HG03139 (cell line): ENCODE measurements around the gene NLRP12.
"Not testable (repeated sequence)": the region's sequence is repeated elsewhere in the genome, so short reads cannot be mapped to it uniquely, and the experiment has no call there.

Source experiments
- ATAC-seq: cut with Tn5 transposase; IDR thresholded peaks from one replicate; pipeline ENCODE4 v1.9.1; 2021; ENCODE audit not compliant: unreplicated experiment

The NLRP12 gene

GRCh38 chr19:53782698-53783097, 41.4 kb downstream of the NLRP12 start:
- ATAC-seq: no peak

GRCh38 chr19:53781332-53781731, 42.8 kb downstream of the NLRP12 start:
- not testable (repeated sequence) for ATAC-seq

- no peak for ATAC-seq
Measured at GRCh38 chr19:53780506-53780905, 43.6 kb downstream of the NLRP12 start.

GRCh38 chr19:53775524-53775923, 48.6 kb downstream of the NLRP12 start:
- no peak for ATAC-seq

- ATAC-seq: not testable (repeated sequence)
Measured at GRCh38 chr19:53774491-53774890, 49.6 kb downstream of the NLRP12 start.

- ATAC-seq: no peak
Measured at GRCh38 chr19:53773999-53774398, 50.1 kb downstream of the NLRP12 start.

GRCh38 chr19:53772943-53773342, 51.2 kb downstream of the NLRP12 start:
- ATAC-seq: no peak

- ATAC-seq: no peak
Measured at GRCh38 chr19:53771144-53771543, 53.0 kb downstream of the NLRP12 start.

- not testable (repeated sequence) for ATAC-seq
Measured at GRCh38 chr19:53769696-53770309, 54.3 kb downstream of the NLRP12 start.

- ATAC-seq: no peak
Measured at GRCh38 chr19:53768401-53768800, 55.7 kb downstream of the NLRP12 start.

GRCh38 chr19:53758991-53759390, 65.1 kb downstream of the NLRP12 start:
- not testable (repeated sequence) for ATAC-seq
